NCI-H774 (cell line): ENCODE results near the gene KCNK16.
A peak's percentile ranks its signal among the peaks of the same experiment; 100 is the strongest.

Experiments
- DNase-seq: peaks from one replicate; lab custom pipeline; 2025; lab: John Stamatoyannopoulos, UW

The KCNK16 gene

DNA sequence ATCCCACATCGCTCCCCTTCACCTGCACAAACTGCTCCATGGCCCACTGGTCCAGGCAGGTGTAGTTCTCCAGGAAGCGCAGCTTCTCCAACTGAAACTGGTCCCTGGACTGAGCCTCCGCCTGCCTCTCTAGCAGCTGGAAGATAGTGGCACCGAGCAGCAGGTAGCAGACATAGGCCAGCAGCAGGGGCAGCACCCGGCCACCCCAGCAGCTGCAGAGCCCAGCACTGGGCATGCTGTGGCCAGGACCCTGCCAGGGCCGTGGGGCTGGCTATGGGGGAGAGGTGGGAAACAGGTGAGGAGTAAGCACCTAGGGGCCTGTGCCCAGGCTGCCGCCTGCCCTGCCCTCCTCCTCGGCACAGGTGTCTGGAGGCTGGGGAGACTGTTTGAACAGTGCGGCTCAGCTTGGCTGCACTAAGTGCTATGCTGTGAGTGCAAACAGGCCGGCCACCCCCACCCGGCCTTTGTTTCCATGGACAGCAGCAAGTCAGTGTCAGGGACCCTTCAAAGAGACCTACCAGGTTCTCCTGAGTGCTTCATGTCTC lies at the start of gene KCNK16:
TSS of gene KCNK16 (minus strand) at position 397 of the 545 bp plus-strand sequence. CDS start at position 235, 162 bp downstream.
- peak; percentile 21 for DNase-seq

DNA sequence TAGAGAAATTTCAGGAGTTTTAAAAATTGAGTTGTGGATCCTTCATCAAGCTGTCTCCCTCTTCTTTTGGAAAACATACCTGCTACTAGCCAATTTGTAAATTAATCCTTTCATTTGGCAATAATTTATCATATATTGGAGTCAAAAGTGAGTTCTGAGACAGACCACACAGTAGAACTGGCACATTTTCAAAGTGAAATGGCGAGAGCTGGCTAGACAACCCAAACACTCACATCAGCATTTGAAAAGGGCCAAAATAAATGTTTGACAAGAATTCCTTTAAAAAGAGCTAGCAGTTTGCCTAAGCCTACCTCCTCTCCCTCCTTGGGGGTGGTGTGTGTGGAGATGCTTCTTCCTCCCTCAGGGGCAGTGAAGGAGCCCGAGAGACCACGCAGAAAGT lies 47.9 kb upstream of the KCNK16 start:
- DNase-seq: no peak

DNA sequence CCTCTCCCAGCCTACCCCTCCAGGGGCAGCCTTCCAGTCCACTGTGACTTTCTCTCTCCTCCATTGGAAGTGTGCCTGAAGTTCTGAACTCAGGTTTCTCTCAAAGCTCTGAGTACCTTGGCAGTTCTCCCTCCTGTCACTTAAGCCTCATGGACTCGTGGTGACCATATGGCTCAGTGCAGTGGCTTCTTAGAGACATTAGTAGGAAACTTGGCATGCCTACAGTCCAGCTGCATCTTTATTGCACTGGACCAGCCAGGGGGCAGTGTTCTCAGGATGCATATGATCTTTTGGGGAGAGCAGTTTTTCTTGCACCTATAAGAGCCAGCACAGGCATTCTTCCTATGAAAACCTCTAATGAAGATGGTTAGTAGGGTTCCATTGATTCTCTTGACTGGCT lies 47.5 kb upstream of the KCNK16 start:
- DNase-seq: no peak

DNA sequence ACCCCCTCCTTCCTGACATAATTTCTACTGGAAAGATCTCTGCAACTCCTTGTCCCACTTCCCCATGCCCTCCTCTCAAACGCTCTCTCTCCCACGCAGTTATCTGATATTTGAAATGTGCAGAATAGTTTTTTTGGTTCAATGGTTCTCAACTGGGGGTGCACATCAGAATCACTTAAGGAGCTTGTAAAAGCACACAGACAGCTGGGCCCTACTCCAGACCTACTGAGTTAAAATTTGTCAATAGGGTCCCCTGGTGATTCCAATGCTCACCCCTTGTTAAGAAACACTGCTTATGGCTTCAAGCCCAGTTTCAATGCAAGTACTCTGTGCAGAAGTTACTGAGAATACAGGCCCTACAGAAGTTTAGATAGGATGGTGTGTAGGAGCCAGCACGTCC lies 45.2 kb upstream of the KCNK16 start:
- no peak for DNase-seq

DNA sequence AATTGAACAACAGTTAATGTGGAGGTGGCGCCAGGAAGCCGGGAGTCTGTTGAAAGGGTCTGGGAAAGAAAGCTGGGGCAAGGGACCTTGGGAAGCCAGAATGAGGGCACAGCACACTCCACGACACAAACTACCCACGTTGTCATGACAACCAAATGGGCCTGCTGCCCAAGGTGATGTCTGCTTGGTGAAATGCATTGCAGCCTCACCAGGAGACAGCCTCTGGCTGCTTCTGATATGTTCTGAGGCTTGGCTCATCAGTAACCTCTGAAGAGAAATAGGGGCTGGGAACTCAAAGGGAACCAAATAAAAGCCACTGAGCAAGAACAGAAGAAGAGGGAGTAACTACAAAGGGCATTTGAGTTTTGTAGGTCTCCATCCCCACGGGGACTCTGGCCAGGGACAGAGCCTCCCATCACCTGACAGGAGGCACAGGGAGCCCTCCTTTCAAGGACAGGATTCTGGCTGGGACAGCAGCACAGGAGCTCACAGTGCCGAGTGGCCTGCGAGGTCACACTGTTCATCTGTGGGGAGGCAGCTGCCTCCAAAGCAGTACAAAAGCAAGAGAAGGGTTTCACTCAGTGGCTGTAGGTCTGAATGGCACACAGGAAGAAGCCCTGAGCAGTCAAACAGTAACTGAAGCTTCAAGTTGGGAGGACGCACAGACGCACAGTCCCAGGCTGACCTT lies 44.6 kb upstream of the KCNK16 start:
- DNase-seq: no peak

DNA sequence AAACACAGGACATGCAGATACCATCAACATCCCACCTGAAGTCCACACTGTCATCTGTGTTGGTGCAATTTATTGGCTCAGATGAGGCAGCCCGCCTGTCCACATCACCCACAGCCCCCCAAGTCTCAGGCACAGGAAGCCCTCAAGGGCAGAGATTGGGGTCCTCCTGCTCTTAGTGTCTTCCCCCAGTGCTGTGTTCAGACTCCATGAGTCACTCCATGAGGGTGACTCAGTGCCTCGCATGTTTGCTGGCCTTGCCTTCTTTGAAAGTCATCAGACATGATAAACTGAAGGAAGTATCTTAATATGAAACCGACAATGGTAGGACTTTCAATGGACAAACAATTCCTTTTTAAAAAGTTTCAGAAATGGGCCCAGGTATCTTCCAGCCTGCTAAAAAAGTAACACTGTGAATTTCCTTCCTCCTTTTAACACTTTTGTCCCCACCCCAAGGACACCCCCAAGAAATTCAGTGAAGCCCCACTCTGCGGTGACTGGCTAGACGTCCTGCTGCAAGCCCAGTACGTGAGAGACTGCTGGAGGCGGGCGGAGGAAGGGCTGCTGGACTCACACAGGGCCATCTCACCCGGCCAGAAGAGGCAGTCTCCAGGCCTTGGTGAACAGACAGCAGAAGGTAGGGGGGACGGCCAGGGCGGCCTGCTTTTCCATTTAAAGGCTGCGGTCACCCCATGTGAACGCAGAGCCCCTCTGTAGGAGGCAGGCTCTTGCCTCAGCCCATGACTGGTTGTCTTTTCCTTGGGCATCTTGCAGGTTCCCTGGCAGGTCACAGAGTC lies 43.0 kb upstream of the KCNK16 start:
- no peak for DNase-seq

DNA sequence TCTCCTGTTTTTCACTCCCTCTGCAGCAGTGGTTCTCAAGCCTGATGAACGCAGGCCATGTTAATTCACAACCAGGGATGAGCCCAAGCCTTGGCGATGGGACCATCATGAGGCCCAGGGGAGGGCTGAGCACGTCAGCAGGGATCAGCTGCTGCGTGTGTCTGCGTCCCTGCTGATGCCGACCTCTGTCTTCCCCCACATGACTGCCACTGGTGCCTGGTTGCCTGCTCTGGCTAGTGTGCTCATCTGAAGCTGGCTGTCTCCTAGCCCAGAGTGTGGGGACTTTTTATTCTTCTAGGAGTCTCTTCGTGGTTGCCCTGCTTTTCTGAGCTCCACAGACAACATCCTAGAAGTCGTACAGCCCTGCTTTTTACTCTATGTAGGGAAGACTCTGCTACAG lies 40.8 kb upstream of the KCNK16 start:
- no peak for DNase-seq

DNA sequence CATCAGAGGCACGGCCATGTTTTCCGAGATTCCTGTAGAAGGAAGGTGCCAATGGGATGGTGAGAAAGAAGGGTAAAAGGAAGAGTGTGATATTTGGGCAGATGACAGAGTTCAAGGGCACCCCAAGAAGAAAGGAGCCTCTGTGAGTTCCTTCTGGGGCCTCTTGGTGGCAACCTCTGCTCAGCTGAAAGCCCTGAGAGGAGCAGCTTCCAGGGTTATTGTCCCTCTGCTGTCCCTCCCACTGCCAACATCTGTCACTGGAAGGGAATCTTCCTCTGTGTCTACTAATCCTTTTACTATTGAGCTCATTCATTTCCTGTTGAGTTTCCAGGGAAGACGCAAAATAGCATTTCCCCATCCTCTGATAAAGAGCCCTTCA lies 40.0 kb upstream of the KCNK16 start:
- DNase-seq: no peak

DNA sequence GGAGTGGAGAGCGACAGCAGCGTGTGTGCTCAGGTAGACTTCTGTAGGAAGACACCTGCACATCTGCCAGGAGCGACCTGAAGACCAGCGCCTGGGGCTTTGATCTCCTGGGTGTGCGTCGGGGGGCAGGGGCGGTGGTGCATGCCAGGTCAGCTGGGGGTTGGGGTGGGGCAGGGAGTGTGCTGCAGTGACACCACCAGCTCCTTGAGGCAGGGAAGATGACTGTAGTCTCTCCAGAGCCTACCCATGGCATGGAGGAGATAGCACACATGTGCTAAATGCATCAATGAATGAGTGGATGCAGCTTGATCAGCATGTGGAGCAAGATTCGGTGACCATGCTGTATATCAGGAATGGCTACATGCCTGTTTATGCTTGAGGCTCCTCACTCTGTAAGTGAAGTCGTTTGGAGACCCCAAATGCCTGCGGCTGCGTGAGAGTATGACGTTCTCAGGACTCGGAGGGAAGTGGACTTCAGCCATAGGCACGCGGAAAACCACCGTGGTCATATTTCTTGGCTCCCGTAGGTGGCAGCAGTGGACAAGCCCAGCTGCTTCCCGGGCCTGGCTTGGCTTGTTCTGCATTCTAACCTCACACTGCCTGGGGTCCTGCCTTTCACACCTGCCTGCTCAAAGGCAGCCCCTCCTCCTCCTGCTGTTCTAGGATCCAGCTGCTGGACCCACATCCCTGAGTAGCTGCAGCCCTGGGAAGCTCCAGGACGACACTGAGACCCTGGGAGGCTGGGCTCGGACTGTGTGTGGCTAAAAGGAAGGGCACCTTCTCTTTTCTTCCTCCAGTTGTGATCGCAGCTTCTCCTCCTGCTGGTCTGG lies 39.4 kb upstream of the KCNK16 start:
- peak; percentile 59 for DNase-seq

DNA sequence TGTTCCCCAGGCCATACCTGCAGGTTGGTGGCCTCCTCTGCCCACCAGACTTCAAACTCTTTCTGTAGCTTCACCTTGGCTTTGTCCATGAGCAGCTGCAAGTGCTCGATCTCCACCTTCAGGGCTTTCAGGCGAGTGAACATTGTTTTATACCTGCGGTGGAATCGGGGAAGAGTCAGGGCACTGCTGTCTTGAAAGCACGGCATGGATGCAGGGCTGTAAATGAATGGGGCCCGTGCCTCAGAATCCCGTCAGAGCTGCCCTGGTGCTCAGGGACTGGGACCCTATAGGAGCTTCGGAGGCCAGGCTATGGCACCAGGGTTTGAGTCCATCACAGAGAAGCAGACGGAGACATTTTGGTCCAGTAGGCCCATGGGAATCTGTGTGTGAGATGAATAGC lies 37.9 kb upstream of the KCNK16 start:
- DNase-seq: no peak

DNA sequence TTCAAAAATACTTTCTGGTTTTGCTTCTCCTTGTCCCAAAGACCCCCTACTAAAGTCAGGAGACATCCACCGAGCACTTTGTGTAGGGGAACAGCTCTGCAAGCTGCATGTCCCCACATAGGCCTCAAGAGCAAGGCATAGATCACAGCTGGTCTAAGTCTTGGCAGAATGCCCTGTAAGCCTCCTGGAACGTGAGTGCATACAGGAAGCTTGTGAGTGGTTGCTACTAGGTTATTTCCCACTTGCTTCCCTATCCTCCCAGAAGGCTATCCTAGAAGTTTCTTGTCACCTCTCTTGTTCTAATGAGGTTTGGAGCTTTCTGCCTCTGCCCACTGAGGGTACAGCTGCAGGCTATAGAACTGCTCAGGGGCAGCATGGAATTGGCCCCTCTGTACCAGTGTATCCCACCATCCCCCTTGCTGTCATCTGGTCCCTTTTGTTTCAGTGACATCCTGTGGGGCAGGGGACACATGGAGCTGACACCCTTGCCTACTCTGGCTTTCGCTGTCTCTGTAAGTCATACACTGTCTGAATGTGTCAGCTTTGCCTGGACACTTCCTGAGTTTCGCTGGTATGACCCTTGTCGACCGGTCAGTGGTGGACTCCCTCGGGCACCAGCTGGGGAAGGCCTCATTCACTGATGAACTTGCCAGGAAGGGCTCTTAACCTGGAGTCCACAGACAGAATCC lies 35.6 kb upstream of the KCNK16 start:
- DNase-seq: peak; percentile 71

DNA sequence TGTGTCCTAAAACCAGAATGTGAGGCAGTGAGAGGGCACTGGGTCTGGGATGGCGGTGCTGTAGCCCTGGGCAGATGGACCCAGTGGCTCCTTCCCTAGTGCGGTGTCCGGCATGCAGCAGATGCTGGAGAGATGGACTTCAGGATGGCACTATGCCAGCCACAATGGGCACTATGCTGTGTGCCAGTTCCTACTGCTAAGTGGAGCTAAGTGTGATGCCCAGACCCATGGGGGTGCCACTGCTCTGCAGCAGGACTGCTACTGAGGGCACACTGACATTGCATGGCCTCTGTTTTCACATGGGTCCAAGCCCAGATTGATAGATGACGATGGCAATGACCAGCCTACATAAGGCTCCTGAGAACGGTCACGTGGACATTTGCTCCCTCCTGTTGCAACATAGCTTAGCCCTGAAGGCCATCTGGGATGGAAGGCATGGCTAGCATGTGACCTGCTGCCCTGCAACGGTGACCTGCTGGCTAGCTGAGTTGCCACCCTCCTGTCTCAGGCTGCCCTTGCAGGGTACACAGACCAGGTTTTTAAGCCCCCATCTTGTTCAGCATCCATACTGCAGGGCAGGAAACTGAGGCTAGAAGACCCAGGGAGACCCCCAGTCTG lies 31.3 kb upstream of the KCNK16 start:
- DNase-seq: no peak

DNA sequence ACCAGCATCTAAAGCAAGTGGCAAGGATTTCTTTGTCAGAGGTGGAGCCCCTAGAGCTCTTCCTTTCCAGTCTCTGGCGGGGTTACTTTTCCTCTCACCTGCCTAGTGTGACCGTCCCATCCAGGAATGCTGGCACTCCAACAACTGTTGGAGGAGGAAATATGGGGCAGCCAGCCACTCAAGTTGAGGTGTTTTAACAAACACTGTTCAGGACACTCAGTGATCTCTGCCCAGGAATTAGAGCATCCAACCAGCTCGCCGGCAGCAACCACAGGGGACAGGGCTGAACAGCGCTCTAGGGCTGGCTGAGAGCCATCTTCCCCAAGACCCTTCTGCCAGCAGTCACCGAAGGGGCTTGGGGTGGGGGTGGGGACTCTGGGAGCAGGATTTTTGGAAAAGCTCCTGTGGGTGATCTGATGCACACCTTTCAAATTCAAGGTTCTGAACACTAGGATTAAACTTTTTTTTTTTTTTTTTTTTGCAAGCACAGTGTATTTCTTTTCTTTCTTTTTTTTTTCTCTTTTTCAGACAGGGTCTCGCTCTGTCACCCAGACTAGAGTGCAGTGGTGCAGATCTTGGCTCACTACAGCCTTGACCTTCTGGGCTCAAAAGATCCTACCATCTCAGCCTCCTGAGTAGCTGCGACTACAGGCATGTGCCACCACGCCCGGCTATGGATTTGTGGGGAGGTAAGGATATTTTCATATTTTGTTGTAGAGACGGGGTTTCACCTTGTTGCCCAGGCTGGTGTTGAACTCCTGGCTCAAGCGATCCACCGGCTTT lies 28.4 kb upstream of the KCNK16 start:
- no peak for DNase-seq

DNA sequence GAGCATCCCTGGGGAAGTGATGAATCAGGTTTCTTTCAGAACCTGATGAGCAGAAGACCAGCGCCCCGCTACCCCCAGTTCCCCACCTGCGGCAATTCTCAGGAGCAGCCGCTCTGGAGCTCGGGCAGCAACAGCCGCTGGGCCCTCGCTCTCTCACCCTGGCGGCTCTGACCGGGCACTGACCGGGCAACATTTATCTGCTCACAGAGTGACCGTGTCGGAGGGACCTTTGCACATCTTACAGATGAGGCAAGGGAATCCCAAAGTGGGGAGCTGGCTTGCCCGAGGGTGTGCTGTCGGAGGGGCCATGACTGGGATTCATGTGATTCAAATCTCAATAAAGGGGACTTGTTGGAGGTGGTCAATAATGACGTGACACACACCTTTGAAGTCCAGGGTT lies 26.2 kb upstream of the KCNK16 start:
- no peak for DNase-seq

DNA sequence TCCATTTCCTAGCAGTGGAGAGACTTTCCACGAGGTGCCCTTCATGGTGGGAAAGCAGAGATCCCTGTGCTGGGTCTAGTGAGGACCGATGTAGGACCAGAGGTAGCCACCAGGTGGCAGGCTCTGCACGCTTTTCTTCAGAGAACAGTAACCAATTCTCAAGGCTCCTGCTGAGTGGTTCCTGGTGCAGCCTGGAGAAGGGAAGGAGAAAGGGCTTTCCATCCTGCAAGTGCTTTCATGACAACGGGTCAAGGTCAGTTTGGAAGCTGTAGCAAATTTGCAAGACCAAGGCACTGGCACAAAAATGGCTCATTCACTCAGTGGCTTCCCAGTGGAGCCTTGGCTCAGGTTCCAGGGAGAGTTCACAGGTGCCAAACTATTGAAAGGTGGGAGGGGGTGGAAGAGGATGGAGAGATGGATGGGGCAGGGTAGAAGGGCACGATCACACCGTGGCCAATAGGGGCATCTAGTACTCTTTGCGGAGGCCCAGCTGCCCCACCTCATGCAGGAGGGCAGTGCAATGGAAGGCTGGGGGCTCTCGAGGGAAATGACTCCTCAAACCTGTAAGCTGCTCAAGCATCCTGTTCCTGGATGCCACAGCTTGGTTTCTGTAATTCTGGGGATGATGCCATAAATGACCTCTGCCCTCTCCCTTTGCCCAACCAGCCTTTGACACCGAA lies 25.5 kb upstream of the KCNK16 start:
- DNase-seq: peak; percentile 40

DNA sequence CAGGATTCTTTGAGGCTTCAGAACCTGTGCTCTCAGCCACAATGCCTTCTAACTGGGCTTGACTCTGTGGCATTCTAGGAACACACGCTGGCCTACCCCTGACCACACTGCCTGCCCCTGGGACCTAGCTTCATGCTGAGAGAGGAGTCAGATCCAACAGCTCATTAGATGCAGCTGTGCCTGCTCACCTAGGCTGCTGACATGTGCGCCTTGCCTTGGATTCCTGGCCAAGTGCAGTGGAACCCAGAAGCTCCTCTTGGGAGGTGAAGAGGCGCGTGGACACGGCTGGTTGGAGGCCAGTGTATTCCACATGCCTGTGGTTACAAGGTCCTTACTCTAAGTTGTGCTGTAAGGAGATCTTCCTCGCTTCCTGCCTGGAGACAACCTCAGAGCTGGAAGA lies 24.7 kb upstream of the KCNK16 start:
- DNase-seq: no peak

DNA sequence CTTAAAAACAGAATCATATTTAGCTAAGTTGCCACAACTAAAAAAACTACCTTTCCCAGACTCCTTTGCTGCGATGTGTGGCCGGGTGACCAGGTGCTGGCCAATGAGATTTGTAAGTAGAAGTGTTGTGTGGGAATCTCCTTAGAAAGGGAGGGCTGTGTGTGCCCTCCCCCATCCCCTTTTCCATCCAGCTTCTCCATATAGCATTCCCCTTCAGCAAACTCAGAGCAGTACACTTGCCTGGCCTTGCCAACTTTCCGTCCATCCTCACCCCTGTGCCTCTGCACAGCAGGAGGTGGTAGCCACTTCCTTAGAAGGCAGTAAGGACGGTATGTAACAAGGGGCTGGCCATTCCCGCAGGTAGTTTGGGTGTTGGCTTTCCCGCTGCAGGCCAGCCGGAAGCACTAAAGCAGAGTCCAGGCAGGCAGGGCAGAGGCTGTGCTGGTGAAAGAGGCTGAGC lies 22.3 kb upstream of the KCNK16 start:
- no peak for DNase-seq

DNA sequence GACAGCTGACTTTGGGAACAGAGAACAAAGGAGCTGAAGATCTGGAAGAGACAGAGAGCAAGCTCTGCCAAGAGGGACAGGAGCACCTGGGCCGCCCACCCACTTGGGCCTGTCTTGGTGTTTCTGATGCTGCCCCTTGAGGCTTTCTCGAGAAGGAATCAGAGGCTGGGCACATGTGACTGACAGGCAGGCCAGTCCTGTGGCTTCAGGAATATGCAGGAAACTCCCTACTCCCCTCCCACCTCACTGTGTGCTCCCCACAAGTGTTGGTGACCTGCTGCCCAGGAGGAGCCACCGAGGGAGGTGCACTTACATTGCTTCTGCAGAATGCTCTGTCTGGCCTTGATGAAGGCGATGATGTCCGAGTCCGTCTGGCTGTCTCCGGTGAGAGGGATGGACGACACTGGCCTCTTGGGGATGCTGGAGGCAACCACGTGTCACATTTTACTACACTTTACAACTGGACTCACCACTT lies 20.9 kb upstream of the KCNK16 start:
- DNase-seq: no peak

DNA sequence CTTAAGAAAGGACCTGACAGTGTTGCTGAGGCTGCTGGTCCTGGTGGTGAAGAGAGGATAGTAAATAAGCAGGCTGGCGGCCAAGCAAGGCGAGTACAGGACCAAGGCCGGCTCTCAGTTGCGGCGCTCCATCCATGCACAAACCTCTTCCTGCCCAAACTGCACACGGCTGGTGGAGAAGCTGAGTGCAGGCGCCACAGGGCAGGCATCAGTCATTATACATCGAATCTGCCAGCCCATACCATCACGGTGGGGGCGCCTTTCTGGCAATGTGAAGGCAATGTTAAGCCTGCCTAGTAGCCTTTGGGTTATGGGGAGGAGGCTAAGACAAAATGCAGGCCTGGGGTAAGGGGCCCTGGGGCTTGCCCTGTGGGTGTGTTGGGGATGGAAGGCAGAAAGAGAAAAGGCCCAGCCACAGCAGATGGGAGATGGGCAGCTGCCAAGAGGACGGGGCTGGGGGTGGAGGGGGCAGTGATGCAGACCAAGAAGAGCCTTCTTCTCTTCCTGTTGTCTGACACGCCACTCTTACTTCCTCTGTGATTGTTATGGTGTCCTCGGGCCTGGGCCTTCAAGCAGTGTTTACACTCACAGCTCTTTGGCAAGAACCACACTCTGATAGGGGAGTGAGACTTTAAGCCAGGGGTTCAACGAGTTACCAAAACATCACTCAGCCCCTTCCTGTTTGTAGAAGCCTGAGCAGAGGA lies 20.3 kb upstream of the KCNK16 start:
- no peak for DNase-seq
